ENCODE results near the gene CHST9.

The CHST9 gene

DNA sequence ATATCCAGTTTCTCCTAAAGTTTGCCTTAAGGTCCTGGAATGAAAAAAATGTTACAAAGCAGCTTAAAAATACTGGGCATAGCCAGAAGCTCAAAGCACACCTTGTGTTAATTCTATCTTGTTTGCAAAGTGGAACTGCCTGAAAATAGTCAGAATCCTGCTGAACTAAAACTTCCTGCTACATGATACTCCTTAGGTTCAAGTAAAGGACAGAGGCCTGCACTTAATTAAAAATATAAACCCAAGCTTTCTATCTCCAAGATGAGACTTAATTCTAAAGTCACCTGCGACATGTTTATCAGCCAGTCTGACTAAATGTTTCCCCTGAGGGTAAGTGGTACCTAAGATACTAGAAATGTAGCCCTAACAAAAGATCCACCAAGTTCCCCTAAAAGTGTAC lies 103.4 kb downstream of the CHST9 start:
- no peak for DNase-seq

DNA sequence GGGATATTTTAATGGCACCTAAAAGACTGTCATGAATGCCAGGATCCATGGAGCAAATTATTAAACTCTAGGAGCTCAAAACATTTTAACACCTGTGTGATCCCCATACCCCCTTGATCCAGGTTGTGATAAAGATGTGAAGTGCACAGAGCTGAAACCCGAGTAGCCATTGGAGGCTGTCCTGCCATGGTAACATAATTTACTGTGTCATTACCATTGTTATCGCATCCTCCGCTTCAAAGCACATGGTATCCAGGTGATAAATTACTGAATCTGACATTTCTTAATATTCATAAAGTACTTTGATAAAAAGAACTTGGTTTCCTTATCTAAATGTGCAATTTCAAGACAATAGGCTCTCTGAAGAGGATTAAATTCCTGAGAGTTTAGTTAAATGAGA lies 109.3 kb downstream of the CHST9 start:
- DNase-seq, result no peak

DNA sequence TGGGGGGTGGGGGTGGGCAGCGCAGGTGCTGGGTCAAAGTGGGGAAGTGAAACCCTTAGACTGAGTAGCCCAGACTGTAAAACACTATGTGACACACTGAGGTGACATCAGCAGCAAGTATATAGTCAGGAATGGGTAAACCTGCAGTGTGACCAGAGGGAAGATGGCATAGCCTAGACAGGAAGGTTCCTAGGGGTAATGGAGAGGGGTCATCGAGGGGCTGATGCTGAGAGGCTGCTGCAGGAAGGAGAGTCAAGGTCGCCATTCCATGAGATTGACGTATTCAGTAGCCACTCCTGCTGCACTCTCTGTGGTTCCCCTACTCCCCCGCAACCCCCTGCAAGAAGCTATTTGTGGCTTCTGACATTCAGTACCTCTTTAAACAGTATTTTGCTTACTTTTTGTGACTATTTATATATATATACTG lies 111.7 kb downstream of the CHST9 start:
- DNase-seq, result no peak

DNA sequence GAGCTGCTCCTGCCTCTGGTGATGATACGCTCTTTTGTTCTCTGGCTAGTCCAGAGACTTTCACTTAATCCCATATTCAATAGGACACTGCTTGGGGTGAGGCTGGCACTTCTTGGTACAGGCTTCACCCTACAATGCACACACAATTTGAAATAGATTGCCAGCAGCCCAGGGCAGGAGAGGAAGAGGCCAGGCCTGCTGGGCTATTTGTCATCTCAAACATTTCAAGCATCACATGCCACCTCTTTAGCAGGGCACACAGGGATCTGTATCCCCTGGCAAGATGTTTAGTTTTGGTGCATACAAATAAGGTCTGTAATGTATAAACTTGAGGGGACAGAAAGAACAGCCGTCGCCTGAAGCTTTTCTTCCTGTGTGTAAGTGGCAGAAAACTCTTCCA lies 120.4 kb downstream of the CHST9 start:
- no peak for DNase-seq

DNA sequence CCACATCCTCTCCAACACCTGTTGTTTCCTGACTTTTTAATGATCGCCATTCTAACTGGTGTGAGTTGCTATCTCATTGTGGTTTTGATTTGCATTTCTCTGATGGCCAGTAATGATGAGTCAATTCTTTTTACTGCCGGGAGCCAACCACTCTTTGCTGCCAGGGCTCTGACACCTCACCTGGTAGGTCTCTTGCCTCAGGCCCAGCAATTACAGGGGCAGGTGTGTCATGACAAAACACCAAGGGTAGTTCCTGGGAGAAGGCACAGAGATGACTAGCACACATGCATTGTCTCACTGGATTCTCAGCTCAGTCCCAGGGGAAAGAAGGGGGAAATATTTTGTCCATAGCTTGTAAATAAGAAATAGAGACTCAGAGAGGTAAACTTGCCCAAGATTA lies 122.3 kb downstream of the CHST9 start:
- no peak for DNase-seq

DNA sequence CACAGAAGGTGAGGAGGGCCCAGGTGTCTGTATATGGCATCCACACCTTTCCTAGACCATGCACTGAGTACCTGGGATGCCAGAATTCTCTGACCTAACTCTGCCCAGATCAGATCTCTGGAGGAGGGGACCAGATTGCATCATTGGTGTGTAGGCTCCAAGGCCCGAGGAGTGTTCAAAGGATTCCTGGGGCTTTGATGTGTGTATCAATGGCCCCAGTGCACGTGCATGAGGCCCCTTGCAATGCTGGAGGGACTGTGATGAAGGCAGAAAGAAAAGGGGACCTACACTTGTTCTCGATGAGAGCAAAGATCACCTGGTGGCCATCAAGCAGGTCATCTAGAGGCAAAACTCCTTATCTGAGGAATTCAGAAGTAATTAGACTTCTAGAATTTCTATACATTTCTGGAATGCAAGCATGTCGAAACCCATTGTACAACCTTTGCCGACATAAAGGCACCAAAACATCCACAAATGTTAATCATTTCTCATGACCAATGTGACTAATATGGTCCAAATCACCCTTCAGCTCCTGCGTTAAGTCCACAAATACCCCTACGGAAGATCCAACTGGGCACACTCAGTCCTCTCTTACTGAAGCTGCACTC lies 123.5 kb downstream of the CHST9 start:
- no peak for DNase-seq

DNA sequence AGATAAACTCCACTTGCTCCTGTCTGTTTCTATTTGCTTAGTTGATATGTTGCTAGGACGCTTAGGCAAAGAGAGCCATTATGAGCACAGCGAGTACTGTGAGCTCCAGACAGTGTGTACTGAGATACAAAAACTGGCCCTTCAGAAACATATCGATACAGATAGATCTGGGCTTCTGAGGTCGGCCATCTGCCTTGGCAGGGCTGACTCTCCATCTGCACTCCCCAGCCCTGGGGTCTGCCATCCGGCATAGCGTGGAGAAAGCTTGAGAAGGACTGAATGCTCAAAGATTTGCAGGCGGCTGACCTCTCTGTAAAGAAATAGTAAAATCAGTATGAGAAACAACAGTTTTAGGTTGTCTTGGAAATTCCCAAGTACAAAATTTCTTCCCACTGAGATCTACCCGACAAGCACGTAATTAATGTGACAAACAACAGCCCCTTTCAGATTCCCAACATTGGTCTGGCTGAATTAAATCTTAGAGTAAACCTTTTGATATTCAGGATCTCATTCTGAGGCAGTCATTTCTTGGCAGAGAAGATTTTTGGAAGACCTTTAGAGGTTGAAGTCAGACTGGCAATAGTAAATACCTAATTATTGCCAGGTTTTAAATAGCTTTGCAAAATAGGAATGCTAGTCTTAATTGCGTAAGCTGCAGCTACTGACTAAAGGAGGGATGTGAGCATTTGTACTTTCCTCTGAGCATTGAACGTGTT lies 127.4 kb downstream of the CHST9 start:
- DNase-seq, result no peak

DNA sequence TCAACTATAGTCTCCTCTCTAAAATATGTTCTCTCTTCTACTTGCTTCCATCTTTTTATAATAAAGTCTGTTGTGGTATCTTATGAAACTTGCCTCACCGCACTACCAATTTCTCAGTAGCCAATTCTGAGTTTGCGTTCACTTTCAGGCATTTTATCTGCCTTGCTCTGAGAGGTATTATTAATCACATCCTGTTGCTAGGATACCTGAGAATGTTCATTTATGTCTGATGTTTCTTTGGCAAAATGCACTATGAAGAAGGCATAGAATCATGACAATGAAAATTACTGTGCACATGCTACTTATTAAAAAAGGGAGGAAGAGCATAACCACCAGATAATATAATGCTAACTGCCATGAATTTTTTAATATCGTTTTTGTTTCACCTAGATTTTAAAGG lies 130.2 kb downstream of the CHST9 start:
- DNase-seq, result no peak

DNA sequence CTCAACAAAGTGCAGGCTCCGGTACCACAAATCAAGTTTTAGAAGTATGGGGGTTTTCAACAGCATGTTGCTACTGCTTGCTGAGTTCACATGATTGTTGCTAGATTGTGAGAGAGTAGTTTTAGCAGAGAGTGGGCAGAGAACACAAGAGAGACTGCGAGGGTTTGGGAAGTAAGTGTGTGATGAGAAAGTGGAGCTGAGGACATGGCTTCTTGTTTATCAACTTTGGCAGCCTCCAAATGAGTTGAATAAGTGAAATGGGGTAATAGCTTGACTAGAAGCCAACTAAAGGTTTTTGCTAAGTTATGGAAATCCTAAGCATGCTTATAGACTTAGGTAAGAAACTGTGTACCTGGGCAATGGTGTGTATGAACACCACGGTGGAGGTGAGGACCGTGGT lies 135.1 kb downstream of the CHST9 start:
- DNase-seq, result no peak

DNA sequence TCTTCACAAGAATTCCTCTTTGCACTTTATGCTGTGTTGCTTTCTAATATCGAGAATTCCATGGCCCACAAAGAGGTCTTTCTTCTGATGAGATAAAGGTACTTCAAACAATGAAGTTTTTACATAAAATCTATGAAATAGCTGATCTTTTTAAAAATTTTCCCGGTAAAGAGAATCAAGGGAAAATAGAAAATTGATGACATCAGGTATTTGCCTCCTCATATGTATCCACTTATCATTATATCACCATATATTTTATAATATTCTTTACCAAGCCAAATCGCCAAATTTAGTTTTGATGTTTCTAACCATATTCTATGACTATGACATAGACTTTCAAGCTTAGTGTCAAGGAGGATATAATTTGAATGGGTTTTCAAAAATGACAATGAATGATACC lies 139.8 kb downstream of the CHST9 start:
- no peak for DNase-seq

DNA sequence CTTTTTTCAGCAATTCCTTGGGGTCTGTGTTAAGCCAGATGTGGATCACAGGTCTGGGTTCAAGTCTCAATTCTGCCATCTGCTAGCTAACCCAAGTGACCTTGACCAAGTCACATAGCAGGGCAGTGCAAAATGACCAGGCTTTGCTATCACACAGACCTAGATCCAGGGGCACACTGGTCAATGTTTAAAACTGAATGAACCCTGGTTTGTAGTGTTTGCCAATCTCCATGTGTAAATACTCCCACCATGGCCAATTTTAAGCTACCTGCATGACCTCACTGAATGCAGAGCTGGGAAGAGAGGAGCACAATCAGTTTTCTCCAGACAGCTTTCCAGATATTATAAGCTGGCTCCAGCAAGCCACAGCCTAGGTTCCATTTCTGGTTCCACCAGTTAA lies 142.9 kb downstream of the CHST9 start:
- DNase-seq, result no peak

DNA sequence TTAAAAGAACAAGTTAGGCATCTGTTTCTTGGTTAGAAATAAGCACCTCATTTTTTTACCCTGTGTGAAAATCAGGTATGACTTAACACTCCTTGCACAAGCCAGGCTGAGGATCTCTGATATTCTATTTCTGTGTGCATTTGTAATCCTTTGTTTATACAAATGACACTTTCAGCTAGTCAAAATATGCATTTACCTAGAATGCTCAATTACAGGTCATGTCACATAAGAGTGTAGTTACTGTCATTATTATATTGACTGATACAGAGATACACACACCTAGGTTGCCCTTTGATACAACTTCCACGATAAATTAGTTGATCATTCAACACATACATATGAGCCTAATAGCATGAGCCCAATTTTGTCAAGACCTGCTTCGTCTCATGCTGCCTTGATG lies 144.3 kb downstream of the CHST9 start:
- no peak for DNase-seq

DNA sequence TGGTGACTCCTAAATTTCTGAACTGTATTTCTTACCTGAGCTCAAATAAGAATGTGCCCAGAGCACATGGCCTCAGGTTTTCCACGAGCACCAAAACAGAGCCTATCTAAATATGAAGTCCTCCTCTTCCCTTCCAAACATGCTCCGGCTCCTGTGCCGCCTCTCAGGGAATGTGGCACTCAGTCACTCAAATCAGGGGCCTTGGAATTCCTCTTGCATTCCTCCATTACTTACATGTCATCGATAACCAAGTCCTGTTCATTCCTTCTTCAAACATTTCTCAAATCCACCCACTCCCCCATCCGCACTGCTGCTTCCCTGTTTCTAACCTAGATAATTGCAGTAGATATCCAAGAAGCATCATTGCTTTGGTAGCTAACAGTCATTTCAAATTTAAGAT lies 151.4 kb downstream of the CHST9 start:
- no peak for DNase-seq

DNA sequence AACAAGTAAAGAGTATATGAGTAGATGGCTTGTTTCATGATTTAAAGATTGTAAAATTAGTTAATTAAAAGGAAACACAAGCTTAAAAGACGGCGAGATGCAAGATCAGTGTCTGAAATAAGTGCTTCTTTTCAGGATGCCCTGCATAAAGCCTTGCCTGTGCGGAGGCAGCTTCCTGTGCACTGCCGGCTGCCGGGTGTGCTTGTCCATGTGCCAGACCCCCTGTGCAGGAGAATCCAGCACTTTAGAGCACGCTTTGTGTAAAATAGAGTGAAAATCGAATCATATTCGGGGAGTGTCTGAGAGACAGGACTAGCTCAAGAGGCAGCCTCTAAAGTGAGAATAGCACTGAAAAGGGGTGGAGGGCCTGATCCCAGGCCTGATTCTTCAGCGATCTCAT lies 154.7 kb downstream of the CHST9 start:
- no peak for DNase-seq

DNA sequence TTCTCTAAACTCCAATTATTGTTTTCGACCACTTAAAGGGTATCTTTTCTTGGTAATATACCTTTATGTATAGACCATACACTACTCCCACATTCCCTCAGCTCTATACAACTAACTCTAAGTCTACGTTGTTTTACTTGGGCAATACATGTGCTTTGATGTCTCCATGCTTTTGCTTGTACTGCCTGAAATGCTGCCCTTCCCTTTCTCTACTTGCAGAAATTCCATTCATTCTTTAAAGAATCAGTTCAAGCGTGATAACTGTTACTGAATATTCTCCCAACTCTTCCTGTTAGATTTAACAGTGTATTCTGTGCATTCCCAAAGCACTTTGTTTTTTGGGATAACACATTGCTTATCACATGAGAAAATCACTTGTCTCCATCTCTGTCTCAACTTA lies 162.6 kb downstream of the CHST9 start:
- DNase-seq, result no peak

DNA sequence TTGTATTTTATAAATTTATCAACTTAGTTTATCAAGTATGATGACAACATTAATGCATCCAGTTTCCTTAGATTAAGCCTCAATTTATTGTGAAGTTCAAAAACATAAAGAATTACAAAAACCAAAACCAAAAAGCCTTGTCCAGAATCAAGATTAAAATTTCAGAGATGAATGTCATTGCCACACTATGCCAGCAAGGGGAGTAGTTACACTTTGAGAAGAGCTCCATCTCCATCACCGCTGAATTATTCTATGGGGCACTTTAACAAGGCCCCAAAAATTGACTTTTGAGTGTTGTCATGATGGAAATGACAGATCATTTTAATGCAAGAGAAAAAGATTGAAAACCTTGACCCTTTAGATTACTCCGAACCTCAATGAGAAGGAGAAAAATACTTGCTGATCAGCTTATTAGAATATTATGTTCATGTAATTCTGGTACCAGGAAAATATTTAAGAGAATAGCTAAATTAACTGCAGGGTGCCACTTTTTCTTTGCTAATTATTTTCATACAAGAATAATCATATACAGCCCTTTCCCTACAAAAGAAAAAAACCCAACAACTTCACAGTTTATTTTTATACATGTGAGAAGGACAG lies 167.1 kb downstream of the CHST9 start:
- DNase-seq, result no peak

DNA sequence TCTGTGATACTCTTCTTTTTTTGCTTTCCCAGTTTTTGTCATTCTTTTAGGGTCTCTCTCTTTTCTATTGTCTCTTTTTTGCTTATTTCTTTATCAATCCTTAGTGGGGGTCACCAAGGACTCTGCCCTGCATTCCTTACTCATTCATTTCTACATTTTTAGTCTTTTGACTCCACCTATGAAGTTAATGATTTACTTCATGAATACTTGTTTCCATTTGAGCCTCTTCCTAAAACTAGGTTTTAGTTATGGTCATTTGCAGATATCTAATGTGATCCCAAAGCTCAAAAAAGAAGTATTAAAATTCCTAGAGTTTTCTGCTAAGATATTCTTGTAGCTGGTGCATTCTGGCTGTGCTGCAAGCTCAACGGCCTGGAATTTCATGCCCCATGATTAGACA lies 170.3 kb downstream of the CHST9 start:
- no peak for DNase-seq

DNA sequence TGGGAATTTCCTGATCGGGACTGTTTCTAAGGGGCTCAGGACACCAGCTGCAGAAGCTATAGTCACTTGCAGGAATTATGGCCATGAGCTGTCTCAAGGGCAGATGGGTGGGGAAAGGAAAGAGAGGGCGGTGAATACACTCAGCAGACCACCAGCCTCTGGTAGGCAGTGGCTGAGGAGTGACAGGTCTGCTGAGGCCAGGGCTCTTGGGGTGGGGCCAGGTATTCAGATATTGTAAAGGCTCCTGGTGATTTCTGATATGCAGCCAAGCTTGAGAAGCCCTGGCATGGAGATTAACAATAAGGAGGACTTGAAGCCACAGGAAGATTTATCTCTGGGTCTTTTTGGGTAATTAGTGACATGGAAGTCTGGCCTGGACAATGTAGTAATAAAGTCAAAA lies 174.3 kb downstream of the CHST9 start:
- DNase-seq, result no peak

DNA sequence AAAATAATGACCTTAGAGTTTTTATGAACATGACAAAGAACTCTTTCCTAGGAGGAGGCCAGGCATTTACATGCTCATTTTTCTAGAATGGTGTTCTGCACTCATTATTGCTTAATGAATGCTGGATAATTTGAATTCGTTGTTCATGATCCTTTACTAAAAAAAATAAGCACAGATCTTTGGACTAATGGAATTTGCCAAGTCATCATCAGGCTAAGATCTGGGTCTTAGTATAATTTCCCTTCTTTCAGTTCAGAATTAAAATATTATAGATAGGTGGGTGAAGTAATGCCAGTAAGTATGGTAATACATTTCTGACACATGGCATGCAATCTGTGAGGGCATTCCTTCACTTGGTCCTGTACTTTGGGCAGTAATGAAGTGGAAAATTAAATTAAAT lies 175.8 kb downstream of the CHST9 start:
- DNase-seq, result no peak

DNA sequence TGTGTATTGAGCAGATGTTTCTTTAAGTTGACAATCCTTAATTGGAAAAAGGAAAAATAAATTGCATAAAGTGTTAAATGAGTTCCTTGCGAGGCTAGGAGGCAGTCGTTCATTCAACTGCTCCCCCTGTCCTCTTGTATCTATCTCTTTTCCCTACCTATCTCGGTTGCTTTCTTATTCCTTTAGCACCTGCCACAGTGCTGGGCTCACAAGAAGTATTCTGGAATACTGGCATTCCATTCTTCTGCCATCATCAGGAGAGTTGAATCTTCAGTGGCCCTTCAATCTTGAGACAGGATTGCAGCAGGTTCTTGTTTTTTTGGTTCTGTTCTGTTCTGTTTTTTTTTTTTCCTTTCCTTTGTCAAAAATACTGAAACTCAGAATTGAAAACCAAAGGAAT lies 176.5 kb downstream of the CHST9 start:
- no peak for DNase-seq

DNA sequence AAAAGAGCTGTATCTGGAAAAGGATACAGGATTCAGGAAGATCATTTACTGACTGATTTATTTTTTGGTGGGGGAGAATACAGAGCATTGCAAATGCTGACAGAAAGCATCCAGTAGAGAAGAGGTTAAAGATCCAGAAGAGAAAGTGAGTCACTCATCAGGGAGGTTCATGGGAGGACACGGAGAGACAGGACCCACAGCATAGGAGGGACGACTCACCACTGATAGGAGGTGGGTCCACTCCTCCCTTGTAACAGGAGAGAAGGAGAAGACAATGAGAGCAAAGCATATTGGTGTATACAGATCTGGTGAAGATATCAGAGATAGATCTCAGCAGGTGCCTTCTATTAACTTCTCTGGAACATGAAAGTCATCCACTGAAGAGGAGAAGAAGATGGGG lies 177.2 kb downstream of the CHST9 start:
- no peak for DNase-seq

DNA sequence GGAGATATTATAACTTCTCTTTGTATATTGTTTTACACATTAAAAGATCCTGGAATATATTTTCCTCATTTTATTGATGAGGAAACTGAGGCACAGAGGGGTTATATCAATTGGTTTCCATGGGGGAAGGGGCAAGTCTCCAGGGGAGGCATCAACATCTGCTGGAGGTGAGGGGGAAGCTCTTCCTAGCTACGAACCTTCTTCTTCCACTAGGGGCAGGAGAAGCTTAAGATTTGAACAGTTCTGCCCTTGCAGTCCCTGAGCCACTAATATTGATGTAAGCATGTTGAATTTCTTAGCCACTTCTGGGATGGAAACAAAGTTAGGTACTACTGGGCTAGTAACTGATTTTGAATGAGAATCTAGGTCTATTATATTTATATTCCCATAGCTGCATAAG lies 179.5 kb downstream of the CHST9 start:
- DNase-seq, result no peak

DNA sequence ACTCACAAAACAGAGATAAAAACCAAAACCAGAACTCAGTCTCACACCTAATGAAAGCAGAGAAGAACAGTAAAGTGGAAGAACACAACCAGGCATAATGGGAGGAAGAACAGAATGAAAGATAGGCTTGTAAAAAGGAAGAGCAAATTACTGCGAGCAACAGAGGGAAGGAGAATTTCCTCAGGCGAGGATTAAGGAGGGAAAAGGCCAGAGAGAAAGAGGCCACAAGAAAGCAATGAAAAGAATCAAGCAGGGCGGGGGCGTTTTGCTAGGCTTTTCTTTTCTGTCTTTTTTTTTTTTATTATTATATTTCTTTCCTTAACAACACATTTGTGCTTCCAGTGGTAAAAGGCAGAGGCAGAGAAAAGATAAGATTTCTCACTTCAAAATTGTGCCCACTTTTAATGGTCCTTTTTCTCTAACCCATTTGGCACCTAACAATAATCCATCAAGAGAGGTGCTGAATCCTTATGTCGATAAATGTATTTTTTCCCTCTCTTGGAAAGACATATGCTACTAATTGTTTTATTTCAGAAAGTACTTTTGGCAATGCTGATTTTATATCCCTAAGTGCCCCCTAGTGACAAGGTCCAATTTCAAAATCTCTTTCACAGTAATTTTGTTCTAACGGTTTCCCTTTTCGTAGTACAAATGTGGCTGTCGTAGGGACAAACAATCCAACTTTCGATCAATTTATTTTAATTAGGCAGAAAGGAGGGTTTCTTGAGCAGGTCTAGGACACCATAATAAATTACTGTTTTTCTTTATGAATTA lies 180.9 kb downstream of the CHST9 start:
- DNase-seq, result no peak

DNA sequence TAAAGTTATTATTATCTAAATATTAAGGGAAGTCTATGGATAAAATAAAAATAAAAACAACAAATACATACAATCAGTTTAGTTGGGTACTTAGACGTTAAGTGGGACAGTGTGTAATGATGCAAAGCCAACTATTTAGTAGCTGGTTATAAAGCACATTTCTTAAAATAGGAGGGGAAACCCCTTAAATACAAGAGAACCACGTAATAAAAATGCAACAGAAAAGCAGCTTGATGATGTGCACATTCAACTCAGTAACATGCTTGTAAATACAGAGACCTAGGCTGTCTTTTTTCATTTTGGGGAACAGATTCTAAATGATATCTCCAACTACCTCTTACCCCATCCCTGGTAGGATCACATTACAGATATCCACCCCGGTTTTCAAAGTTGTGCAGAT lies 185.3 kb downstream of the CHST9 start:
- no peak for DNase-seq
